LoVo (cell line): Measurements from ENCODE around the gene SPECC1.
"Not testable (repeated sequence)": the region's sequence is repeated elsewhere in the genome, so short reads cannot be mapped to it uniquely, and the experiment has no call there.

Experiments used
- DNase-seq: peaks from one replicate; pipeline ENCODE4 v3.0.0-alpha.2; 2016; ENCODE audit warnings: low spot score

SPECC1 gene

GRCh38 chr17:20207262-20207985 lies 198.3 kb downstream of the SPECC1 start:
- DNase-seq = no peak

DNA sequence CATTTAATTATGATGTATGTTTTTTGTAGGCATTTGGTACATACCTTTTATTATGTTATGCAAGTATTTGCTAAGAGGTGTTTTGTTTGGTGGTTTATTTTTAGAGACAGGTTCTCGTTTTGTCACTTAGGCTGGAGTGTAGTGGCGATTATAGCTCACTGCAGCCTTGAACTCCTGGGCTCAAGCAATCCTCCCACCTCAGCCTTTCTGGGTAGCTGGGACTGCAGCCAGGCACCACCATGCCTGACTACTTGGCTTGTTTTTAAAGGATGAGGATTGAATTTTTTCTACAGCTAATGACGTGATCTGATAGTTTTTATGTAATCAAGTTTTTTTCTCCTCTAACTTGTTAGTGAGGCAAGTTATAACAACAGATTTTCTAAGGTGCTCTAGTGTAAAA lies 199.6 kb downstream of the SPECC1 start:
- no peak for DNase-seq

DNA sequence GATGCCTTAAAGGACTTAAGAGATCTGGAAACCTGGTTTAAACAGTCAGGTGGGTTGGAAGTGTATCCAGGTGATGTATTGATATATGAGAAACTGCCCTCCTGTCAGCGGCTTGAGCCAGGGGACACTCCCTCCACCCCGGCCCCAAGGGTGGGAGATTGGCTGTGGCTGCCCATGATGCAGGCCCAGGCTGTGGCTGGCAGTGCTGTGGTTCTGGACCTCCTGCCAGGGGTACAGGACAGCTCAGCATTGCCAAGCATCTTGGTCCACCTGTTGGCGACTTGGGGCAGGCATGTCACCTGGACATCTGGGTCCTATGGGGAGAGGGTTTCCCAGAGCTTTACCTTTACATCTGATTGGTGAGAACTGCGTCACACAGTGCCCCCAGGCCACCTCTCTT lies 201.0 kb downstream of the SPECC1 start:
- no peak for DNase-seq

GRCh38 chr17:20210614-20211013 lies 201.5 kb downstream of the SPECC1 start:
- DNase-seq = no peak

DNA sequence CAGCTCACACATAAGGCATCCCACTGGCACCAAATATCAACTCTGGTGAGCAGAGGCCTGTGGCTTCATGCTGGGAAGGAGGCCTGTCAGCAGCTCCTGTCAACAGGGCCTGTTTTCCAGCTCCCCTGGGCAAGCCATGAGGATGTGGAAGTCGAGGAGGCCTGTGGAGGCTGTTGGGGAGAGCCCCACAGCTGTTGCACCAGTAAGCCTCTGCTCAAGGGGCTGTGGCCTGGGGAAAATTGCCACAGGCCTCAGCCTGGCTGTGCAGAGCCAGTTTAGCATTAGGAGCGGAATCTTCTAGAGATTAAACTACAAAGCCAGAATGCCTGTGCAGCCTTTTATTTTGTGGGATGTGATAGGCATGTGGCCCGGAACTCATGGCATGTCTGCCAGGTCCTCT lies 202.1 kb downstream of the SPECC1 start:
- DNase-seq = no peak

DNA sequence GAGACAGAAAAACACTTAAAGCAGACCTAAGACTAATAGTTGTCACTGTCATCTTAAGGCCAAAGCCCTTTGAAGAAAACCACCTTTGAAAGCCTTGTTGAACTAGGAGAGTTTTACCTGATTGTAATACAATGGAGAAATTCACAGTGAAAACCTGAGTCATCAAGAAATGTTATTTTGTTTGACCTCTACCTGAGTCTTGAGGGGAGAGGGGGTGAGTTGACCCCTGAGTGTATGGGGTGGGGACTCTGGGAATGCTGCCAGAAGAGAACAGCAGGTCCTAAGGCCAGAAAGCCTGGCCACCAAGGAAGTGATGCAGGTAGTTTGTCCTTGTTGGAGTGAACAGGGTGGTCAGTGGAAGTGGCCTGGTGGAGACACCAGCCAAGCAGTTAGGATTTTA lies 204.3 kb downstream of the SPECC1 start:
- DNase-seq = no peak

DNA sequence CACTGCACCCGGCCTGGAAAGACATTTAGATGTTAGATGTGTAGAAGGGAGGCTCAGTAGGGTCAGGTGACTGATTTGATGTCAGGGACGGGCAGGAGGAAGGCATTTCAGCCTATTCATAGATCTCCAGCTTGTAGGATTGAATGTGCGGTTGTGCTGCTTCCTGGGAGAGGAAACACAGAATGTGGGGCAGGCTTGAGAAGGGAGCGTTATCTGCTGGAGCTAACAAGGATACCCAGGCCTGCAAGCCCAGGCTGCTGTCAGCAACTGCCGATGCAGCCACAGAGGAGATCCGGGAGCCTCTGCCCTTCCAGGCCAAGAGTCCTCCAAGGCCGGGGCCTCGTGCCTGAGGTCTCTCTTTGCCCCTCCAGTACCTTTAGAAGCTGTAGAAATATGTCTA lies 205.6 kb downstream of the SPECC1 start:
- no peak for DNase-seq

- DNase-seq = no peak
These were observed 207.1 kb downstream of the SPECC1 start for GRCh38 chr17:20216154-20216815.

DNA sequence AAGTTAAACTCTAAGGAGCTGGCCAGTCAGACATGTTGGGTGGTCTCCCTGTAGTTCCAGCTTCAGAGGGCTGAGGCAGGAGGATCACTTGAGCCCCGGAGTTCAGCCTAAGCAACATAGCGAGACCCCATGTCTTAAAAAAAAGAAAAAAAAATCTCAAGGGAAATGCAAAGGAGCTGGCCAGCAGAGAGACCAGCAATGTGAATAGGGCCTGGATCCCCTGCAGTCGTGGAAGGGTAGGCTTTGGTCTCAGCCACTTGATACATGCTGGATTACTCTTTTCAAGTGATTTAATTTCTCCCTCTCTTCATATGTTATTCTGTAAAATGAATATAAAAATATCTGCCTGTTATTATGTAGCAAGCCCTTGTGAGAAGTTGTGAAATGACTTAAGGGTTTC lies 207.7 kb downstream of the SPECC1 start:
- DNase-seq = no peak

GRCh38 chr17:20217677-20218076 lies 208.5 kb downstream of the SPECC1 start:
- DNase-seq = no peak

GRCh38 chr17:20218272-20218671 lies 209.1 kb downstream of the SPECC1 start:
- DNase-seq = no peak

DNA sequence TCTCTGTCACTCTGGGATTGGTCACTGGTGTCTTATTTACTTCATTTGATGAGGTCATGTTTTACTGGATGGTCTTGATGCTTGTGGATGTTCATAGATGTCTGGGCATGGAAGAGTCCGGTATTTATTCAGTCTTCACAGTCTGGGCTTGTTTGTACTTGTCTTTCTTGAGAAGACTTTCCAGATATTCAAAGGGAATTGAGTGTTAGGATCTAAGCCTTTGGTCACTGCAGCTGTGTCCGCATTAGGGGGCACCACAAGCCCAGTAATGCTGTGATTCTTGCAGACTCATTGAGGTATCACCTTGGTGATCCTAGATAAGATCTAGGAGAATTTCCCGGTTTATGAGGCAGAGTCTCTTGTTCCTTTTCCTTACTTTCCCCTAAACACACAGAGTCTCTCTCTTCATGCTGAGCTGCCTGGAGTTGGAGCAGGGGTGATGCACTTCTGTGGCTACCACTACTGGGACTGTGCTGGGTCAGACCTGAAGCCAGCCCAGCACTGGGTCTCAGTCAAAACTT lies 214.7 kb downstream of the SPECC1 start:
- no peak for DNase-seq

DNA sequence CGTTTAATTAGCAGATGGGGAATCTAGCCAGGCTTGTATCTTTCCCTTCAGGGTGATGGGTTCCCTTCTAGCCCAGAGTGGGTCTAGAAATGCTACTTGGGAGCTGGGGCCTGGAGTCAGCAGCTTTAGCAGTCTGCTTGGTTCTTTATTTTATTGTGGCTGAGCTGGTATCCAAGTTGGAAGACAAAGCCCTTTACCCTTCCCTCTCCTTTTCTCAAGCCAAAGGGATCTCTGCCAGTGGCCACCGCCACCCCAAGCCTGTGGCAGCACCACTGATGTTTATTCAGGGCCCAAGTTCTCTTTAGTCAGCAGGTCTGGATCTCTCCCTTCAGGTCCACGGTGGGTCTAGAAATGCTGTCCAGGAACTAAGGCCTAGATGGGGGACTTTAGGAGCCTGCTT lies 215.2 kb downstream of the SPECC1 start:
- no peak for DNase-seq

GRCh38 chr17:20225162-20226115 lies 216.3 kb downstream of the SPECC1 start:
- DNase-seq = no peak

DNA sequence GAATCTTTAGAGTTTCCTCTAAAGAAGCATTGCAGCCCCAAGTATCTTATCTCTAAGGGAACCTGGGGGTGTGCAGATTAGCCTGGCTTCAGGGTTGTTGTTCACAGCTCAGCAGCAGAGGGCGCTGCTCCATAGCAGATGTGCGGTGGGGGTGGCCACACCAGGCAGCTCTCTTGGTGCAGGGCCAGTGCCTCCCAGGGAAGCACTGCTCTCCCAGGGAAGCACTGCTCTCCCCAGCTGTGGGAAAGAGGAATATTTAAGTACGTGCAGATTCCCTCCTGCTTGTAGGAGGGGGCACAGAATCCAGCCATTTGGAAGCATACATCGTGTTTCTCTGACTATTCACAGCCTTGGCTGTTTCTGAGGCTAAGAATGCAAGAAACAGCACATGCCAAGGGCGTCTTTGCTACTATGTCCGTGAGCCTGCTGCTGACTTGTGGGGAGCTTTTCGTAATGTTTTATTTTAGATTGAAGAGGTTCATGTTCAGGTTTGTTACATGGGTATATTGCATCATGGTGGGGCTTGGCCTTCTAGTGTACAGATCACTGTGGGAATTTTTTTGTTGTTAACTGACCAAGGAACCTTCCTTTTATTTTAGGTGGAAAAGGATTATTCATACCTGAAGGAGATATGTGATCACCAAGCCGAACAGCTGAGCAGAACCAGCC lies 217.8 kb downstream of the SPECC1 start:
- peak; percentile 47 for DNase-seq

GRCh38 chr17:20227720-20228370 lies 218.7 kb downstream of the SPECC1 start:
- DNase-seq = not testable (repeated sequence)

DNA sequence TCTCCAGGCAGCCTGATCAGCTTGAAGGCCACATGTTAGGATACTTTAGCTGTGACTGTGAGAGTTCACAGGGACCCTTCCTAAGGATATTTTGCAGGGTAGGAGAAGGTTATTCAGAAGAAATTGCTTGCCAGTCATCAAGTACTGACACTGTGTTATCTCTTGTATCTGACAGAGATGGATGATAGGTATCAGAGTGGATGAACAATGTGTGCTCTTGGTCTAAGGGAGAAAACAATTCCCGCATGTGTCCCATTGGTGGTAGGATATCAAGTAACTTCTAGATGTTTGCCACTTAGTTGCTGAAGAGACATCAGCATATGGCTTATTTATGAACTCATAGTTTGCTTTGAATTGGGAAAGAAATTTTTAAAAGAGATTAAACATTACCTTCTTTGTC lies 219.3 kb downstream of the SPECC1 start:
- no peak for DNase-seq

DNA sequence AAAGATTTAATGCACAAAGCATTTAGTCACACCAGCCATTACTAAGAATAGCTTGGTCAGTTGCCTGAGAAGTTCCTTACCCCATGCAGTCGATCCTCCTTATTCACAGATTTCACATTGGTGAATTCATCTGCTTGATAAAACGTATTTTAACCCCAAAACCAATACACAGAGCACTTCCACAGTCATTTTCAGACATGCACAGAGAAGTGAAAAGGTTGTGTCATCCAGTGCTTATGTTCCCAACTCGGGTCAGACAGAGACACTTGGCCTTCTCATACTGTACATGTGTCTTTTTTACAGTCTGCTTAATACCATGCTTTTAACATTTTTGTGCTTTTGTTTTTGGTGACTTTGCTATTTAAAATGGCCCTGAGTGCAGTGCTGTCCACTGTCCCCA lies 219.7 kb downstream of the SPECC1 start:
- DNase-seq = no peak

DNA sequence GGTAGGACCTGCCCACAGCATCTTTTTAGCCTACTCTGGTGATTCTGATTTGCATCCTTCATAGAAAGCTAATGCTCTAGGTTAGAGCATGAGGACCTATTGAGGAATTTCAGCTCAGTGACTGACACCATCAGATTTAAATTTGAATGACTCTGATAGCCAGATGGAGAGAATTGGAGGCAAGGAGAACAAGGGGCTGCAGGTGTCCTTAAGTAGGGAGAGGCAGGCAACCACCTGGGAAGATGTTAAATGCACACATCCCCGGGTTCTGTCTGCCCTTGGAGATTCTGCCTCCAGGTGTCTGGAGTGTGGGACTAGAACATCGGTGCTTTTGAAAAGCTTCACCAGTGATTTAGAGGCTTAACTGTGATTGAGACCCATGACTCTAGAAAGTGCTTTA lies 221.8 kb downstream of the SPECC1 start:
- no peak for DNase-seq

DNA sequence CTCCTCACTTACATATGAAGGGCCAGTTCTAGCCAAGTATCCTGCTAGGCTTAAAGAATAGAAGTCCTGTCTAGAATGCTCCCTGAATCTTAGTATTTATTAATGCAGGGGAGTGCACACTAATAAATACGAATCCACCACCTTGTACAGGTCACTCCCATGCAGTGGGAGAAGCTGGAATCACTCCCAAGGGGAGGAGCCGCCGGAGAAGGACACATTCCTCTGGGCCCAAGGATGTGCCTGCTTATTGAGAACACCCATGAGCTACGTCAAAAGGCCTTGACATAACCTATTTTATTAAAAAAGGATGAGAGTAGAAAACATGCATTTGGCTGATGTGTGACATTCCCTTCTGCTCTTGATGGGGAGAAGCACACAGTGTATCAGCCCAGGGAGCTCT lies 223.5 kb downstream of the SPECC1 start:
- no peak for DNase-seq

GRCh38 chr17:20234276-20234675 lies 225.1 kb downstream of the SPECC1 start:
- no peak for DNase-seq
